ENCODE measurements around the gene GALK1.

GRCh38 chr17:75731716-75732498 lies 33.1 kb downstream of the GALK1 start:
- no peak for TF ChIP-seq EZH2 (IDR thresholded peaks at IDR 0.05; ENCODE audit: borderline replicate concordance, low read depth, low read length)
- no peak for TF ChIP-seq CREBBP (IDR thresholded peaks at IDR 0.05; ENCODE audit: low read depth, low read length)
- TF ChIP-seq NBN (IDR thresholded peaks at IDR 0.05; ENCODE audit: low read depth) = no peak
- TF ChIP-seq MAFG (tag; conservative IDR thresholded peaks at IDR 0.05) = no peak
- TF ChIP-seq BRD4 (IDR thresholded peaks at IDR 0.05) = no peak

Data from K562 (cell line).